Smooth muscle cell (in vitro differentiated cells): ENCODE data around the gene KIF24. TPM values are rescaled to one million over a fixed set of nuclear protein-coding genes. Genes with fewer than 3 reads are reported as not detected.
A peak's percentile ranks its signal among the peaks of the same experiment; 100 is the strongest.

ENCODE experiments used
- DNase-seq: peaks from one replicate; lab custom pipeline; 2025; ENCODE audit not compliant: unreplicated experiment; lab: John Stamatoyannopoulos, UW
- H2AFZ ChIP-seq: fragments of 200-600 bp; sonication (generic); 2 replicates; pipeline ENCODE4 v1.6.0; 2016; ENCODE audit warnings: antibody characterized with exemption, low read depth, mild to moderate bottlenecking
- H3F3A ChIP-seq: fragments of 200-600 bp; sonication (generic); 2 replicates; pipeline ENCODE4 v1.6.0; 2017; ENCODE audit warnings: antibody characterized with exemption, low read depth
- H3K27ac ChIP-seq: fragments of 200-600 bp; sonication (generic); 2 replicates; pipeline ENCODE4 v1.5.1; 2016; ENCODE audit warnings: low read depth, mild to moderate bottlenecking
- H3K27me3 ChIP-seq: fragments of 200-600 bp; sonication (generic); 2 replicates; pipeline ENCODE4 v1.6.1; 2016; ENCODE audit warnings: low read depth, mild to moderate bottlenecking
- H3K36me3 ChIP-seq: fragments of 200-600 bp; sonication (generic); 2 replicates; pipeline ENCODE4 v1.5.1; 2016; ENCODE audit warnings: low read depth
- H3K4me1 ChIP-seq: fragments of 200-600 bp; sonication (generic); 2 replicates; pipeline ENCODE4 v1.5.1; 2016; ENCODE audit warnings: low read depth
- H3K4me2 ChIP-seq: fragments of 200-600 bp; sonication (generic); 2 replicates; pipeline ENCODE4 v1.6.0; 2016; ENCODE audit warnings: mild to moderate bottlenecking
- H3K4me3 ChIP-seq: fragments of 200-600 bp; sonication (generic); 2 replicates; pipeline ENCODE4 v1.5.1; 2016; ENCODE audit warnings: mild to moderate bottlenecking
- H3K79me2 ChIP-seq: fragments of 200-600 bp; sonication (generic); 2 replicates; pipeline ENCODE4 v1.6.0; 2016; ENCODE audit warnings: low read depth, mild to moderate bottlenecking
- H3K9ac ChIP-seq: fragments of 200-600 bp; sonication (generic); 2 replicates; pipeline ENCODE4 v1.6.0; 2016; ENCODE audit warnings: low read depth
- H3K9me3 ChIP-seq: fragments of 200-600 bp; sonication (generic); replicated peaks from 2 replicates; pipeline ENCODE4 v1.5.1; 2016; ENCODE audit warnings: low read depth
- H4K20me1 ChIP-seq: fragments of 200-600 bp; sonication (generic); 2 replicates; pipeline ENCODE4 v1.6.0; 2016; ENCODE audit warnings: low read depth
- CTCF ChIP-seq: fragments of 200-600 bp; sonication (generic); IDR thresholded peaks from 2 replicates; pipeline ENCODE4 v1.5.1; 2017; ENCODE audit warnings: borderline replicate concordance, mild to moderate bottlenecking, antibody characterized with exemption; ENCODE audit not compliant: insufficient read depth, poor library complexity, severe bottlenecking
- WGBS: methylation state at CpG from one replicate; pipeline ENCODE4 v1.1.7; 2016; ENCODE audit warnings: low lambda C conversion rate; 5-methylcytosine and 5-hydroxymethylcytosine counted together
- polyA plus RNA-seq: library from polyadenylated mRNA; unstranded; fragments of >200 nt; fragmentation: Nextera tagmentation; extraction: Ambion mirVana; gene quantifications from 2 replicates; pipeline ENCODE4 v1.2.1, GENCODE V29; 2016
- total RNA-seq: library from RNA; depleted of rRNA; stranded (reverse); fragments of >200 nt; gene quantifications from 2 replicates; pipeline ENCODE4 v1.2.3, GENCODE V29; 2014

The KIF24 gene
- total RNA-seq = 1.2 and 1.4 TPM in 2 replicates
- polyA plus RNA-seq = 0.51 and 0.91 TPM in 2 replicates

- H2AFZ ChIP-seq = peak within 1 kb of the TSS; percentile 91
- peak within 1 kb of the TSS; percentile 98 for H3K9ac ChIP-seq
- H3K36me3 ChIP-seq = no peaks in the 10 kb centered on the region
- no peaks in the 10 kb centered on the region for H3K9me3 ChIP-seq
- peaks cover 10% of the 10 kb centered on the region for H4K20me1 ChIP-seq
- WGBS = under 1% methylated on average over 64 of the region's 64 CpGs
- peak within 1 kb of the TSS; percentile 96 for H3K4me2 ChIP-seq
- H3K4me3 ChIP-seq = peak within 1 kb of the TSS; percentile 79
- H3F3A ChIP-seq = peaks cover 6% of the 10 kb centered on the region
- peak within 1 kb of the TSS; percentile 96 for H3K27ac ChIP-seq
- DNase-seq = peak; percentile 78
- no peaks in the 10 kb centered on the region for H3K27me3 ChIP-seq
- peaks cover 21% of the 10 kb centered on the region for H3K79me2 ChIP-seq
- H3K4me1 ChIP-seq = peaks cover 8% of the 10 kb centered on the region
- TF ChIP-seq CTCF = no peak
These were observed at the start of gene KIF24, which contains the start of gene NUDT2 for GRCh38 chr9:34328987-34329832. Gene KIF24 (minus strand): TSS chr9:34329268. CDS start chr9:34311346, 17,922 bp downstream. Gene NUDT2 (plus strand): TSS chr9:34329569. CDS start chr9:34339040, 9,471 bp downstream.

- H3K36me3 ChIP-seq = no peaks in the 10 kb centered on the region
- H4K20me1 ChIP-seq = no peaks in the 10 kb centered on the region
- WGBS = 91% methylated on average over 3 of the region's 3 CpGs
- H3K9ac ChIP-seq = no peak overlapping the region
- no peaks in the 10 kb centered on the region for H3K4me1 ChIP-seq
- no peak overlapping the region for H3K4me2 ChIP-seq
- TF ChIP-seq CTCF = no peak
- no peak overlapping the region for H3K4me3 ChIP-seq
- H3K9me3 ChIP-seq = no peaks in the 10 kb centered on the region
- H3F3A ChIP-seq = no peaks in the 10 kb centered on the region
- H3K27ac ChIP-seq = no peak overlapping the region
- DNase-seq = no peak
- no peak overlapping the region for H2AFZ ChIP-seq
- H3K79me2 ChIP-seq = no peaks in the 10 kb centered on the region
- peaks cover 11% of the 10 kb centered on the region for H3K27me3 ChIP-seq
These were observed 49.5 kb upstream of the KIF24 start for GRCh38 chr9:34378376-34379060.

- Histone ChIP-seq H4K20me1 (no peaks in the 10 kb centered on the region), H3K79me2 (no peaks in the 10 kb centered on the region), H2AFZ (peak overlapping the region; percentile 38), H3K27ac (no peak overlapping the region), H3K36me3 (no peaks in the 10 kb centered on the region), H3K9ac (no peak overlapping the region), H3K27me3 (peaks cover 11% of the 10 kb centered on the region), H3K4me2 (peak overlapping the region; percentile 92), H3F3A (no peaks in the 10 kb centered on the region), H3K4me1 (no peaks in the 10 kb centered on the region), H3K9me3 (no peaks in the 10 kb centered on the region), H3K4me3 (peak overlapping the region; percentile 66)
- DNase-seq = no peak
- 15% methylated on average over 21 of the region's 21 CpGs for WGBS
- no peak for TF ChIP-seq CTCF
These were observed 48.3 kb upstream of the KIF24 start for GRCh38 chr9:34377404-34377746.
